SK-N-DZ (cell line): ENCODE results near the gene KSR1.

Source experiments
- DNase-seq: peaks from one replicate; pipeline ENCODE4 v3.0.0-alpha.2; 2015; ENCODE audit warnings: low spot score

Gene KSR1

DNA sequence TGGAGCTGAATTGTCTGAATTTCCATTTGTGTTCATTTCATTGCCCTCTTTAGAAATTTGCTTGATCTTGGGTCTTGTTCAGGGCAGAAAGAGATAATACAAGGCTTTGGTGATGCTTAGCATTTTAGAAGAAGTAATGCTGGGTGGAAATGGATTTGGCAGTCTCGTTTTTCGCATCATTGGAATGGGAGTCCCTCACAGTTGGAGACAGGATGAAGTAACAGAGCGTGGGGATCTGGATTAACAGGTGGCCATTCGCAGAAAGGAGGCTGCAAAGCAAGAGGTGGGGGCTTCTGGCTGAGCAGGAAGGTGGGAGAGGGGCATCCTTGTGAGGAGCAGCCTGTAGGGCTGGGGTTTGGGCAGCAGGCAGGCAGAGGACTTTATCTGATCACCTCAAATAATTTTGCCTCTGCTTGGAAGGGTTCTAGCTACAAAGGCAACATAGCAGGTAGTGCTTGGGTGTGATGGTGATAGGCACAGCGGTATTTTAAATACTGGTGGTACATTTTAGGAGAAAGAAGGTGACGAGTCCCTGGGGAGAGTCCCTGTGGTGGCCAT is 17.0 kb downstream of the KSR1 start:
- DNase-seq = no peak

DNA sequence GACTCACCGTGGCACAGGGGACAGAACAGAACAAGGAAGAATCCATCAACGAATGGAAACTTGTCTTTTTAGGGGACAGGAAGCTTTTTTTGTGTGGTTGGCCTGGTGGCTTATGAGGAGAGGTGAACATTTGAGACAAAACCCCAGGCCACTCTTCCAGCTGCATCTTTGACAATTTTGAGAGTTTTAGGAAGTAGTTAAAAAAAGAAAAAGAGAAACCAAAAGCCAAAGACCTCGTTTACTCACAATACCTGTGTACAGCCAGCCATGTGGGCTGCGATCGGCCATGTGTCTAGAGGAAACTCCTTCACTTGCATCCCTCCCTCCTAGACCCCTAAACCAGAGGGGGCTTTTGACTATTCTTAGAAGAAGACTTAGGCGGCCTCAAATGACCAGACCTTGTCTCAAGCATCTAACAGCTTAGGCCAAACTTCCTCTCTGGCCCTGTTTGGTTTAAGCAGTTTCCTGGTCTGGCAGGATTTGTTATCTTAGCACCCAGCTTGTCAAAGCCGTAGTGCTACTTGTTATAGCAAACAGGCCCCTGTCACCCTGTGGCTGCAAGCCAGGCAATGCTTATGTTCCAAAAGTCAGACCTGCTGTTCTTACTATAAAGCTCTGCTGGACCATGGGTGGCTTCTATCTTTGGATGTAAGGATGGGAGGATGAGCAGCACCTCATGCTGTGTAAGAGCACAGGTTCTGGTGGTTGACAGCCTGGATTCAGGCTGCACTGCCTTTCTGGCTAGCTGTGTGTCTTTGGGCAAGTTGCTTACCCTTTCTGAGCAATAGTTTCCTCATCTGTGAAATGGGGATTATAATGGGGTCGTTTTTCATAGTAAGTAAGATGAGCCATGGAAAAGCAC is 17.7 kb downstream of the KSR1 start:
- no peak for DNase-seq

DNA sequence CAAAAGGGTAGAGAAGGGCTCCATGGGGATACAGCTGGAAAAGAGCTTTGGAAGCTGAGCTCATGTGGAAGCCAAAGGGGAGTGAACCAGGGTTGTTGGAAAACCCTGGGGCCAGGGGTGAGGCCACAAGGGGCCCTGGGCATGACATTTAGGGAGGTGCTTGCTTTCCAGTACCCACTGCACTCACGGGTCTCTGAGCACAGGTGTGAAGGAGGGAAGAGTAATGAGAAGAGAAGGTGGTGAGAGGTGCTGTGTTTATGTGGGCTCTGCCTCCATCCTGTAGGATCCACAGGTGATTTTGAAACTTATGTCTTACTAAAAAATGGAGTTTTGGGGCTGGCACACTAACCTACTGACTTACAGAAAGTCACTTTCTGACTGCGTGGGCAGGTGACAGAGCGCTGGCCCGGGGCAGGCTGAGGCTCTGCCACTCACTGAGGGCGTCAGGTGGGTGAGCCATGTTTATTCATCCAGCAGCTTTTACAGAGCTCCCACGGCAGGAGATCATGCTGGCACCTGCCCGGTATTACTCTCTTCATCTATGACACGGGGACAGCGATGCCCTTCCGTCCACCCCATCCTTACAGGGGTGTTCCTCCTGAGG is 18.9 kb downstream of the KSR1 start:
- no peak for DNase-seq

DNA sequence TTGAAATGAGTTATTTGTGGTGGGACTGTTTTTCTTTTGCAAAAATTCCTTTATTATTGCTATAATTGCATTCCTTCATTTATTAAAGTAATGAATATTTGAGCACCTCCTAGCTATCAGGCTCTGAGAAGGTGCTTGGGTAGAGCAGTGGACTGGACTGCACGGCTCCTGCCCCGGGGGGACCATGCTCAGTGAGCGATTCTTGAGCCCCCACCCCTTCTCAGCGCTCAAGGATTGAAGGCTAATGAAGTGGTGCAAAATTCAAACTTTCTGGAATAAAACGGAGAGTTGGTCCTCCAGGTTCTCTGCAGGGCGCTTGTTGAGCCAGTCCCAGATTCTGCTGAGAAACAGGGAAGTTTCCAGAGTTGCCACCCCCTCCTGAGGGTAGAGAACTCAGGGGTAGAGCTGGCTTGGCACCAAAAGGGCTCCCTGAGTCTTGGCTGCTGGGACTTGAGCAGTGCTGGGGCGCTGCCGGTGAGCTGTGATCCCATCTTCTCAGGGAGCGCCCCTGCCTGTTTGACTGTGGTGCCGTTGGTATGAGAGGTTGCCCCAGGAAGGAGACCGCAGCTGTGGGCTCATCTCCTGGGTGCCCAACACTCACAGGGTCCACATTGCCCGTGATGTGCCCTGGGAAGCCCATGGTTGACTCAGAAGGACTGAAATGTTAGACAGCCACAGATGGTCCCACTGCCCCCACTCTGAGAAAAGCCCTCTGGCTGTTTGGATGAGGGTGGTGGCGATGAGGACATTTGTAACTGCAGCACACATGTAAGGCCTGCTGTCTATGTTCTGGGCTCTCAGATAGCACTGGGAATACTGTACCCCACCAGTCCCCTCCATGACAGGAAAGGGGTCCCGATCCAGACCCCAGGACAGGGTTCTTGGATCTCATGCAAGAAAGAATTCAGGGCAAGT is 20.0 kb downstream of the KSR1 start:
- no peak for DNase-seq

DNA sequence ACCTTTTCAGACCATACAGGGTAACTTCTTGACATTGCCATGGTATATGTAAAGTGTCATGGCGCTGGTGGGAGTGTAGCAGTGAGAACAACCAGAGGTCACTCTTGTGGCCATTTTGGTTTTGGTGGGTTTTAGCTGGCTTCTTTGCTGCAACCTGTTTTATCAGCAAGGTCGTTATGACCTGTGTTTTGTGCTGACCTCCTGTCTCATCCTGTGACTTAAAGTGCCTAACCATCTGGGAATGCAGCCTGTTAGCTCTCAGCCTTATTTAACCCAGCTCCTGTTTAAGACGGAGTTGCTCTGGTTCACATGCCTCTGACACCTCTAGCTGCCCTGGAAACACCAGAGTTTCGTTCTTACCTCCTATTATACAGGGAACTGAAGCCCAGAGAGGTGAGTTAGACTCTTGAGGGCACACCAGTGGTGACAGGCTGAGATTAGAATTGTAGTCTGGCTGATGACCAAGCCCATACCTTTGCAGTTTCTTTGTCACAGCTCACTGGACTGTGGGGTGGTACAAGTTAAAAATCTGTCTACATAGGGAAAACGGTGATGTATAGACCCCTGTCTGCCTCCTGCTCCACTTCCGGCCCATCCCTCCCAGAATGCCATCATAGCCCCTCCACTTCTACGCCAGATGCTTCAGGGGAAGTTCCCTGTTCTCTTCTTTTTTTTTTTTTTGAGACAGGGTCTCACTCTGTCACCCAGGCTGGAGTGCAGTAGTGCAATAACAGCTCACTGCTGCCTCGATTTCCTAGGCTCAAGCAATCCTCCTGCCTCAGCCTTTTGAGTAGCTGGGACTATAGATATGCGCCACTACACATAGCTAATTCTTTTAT is 21.0 kb downstream of the KSR1 start:
- DNase-seq = no peak

DNA sequence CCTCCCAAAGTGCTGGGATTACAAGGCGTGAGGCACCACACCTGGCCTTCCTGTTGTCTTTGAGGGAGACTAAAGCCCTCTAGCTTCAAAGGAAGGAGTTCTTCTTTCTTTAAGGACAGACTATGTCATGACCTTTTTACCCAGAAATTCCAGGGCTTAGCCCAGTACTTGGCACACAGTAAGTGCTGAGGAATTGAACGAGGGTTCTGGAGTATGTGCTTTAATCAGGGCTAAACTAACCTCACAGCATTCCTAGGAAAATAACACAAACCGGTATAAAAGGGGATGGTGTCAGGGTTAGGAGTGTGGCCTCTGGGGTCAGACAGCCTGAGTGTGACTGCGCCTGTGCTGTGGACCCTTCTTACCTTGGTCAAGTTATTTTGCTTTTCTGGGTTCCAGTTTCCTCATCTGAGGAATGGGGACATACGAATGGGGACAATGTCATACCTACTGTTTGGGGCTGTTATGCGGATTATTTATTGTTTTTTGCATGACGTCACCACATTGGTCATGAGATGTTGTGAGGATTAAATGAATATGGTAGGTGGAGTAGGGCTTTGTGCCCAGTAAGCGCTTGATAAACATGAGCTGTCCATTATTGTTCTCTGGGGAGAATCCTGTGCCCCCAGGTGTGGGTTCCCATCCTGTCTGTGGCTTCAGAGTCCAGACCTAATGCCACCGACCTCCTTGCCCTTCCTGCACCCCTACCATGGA is 21.9 kb downstream of the KSR1 start:
- no peak for DNase-seq

DNA sequence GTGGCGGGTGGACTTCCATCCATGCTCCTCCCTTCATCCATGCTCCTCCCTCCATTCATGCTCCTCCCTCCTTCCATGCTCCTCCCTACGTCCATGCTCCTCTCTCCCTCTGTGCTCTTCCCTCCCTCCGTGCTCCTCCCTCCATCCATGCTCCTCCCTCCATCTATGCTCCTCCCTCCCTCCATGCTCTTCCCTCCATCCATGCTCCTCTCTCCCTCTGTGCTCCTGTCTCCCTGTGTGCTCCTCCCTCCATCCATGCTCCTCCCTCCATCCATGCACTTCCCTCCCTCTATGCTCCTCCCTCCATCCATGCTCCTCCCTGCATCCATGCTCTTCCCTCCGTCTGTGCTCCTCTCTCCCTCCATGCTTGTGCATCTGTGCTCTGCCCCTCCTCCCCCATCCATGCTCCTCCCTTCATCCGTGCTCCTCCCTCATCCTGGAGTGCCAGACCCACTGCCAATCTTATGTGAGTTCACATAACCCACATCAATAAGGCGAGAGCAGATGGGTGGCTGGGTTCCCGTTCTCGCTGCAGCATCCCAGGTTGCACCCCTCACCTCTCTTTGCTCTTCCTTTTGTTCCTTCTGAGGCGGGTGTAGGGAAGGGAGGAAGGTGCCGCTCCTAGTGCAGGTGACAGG is 22.8 kb downstream of the KSR1 start:
- DNase-seq = no peak

DNA sequence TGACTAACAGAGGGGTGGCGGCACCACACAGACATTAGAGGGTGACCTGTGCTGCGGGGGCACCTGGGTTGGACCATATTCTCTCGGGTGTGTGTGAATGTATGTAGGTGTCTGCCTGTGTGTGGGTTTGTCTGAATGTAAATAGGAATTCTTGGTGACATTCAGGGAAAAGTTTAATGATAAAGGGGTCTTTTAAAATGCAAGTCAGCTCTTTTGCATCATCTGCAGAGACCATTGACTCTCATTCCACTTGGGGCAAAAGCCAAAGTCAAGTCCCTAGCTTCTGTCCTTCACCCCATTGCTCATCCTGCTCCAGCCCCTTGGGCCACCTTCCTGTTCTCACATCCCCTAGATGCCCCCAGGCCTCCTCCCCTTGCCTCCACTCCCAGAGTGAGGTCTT is 23.6 kb downstream of the KSR1 start:
- DNase-seq = no peak

DNA sequence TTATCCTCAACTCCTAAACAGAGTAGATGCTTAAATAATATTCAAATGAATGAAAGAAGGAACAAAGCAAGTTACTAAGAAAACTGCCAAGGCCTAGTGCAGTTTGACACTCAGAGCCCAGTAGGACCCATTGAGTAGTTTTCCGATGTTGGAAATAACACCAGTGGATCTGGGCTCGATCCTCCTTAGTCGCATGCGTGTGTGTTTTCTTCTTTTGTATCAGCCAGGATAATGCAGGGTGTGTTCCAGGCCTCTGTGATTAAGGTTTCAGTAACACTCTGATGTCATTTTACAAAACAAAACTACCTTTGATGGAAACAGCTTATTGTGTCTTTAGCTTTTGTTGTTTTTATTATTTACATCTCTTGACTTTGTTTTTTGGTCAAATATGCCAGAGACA is 24.5 kb downstream of the KSR1 start:
- DNase-seq = no peak

DNA sequence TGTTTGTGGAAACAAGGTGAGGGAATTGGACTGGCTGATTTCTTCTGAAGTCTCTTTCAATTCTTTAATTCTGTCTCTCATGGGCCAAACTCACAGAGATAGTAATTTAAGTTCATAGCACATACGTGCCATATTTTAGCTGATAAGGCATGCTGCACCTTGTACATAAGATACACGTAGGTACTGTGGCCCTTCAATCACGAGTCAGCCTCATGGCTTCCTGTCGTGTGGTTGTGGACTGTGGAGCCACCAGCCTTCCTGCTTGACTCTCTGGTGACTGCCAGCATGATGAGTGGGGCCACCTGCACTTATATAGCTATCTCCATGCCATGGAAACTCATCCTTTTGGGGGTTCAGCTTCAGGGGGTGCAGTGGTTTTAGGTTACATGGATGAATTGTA is 25.1 kb downstream of the KSR1 start:
- DNase-seq = no peak

DNA sequence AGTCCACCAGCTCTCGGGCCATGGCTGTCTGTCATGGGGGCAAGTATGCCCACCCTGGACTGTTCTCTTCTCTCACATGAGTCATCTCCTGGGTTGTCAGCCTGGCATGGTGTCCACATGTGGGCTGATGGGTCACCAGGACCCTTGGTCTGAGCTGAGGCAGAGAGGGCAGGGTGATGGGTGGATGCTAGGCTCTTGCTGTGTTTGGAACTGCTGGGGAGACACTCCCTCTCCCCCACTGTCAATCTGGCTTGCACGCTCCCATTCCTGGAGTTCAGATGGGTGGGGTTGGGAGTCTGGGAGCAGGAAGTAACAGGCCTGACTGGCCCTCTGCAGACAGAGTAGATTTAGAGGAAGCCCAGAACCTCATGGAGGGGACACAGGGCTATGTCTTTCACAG is 28.9 kb downstream of the KSR1 start:
- DNase-seq = no peak

DNA sequence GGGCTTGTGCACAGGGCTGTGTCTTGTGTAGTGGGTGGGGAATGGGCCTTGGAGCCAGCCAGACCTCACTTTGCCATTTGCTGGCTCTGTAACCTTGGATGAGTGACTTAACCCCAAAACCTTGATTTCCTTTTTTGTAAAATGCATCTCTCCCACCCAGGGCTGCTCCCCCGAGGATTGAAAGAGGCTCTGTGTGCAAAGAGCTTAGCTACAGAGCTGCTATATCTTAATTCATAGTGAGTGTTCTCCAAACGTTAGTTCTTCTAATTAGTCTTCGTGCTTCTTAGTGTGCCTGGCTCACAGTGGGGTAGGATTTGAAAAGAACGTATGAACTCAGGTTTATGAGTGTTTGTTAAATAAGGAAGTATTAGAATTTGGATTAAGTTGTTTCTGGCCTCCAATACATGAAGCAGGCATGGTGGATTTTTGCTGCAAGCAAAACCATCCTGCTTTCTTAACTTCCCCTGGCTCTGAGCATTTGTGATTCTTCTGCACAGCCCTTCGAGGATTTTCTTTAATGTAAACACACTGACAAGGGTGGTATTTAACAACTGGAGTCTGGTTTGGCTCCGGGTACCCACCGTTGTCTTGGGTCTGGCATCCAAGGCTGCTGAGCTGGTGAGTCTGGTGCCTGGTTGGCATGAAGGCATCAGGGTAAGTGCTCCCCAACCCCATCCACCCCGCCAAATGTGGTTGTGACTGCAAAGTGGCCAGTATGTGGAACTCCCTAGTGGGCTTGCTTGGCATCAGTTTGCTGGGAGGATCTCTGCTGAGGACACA is 29.7 kb downstream of the KSR1 start:
- no peak for DNase-seq

DNA sequence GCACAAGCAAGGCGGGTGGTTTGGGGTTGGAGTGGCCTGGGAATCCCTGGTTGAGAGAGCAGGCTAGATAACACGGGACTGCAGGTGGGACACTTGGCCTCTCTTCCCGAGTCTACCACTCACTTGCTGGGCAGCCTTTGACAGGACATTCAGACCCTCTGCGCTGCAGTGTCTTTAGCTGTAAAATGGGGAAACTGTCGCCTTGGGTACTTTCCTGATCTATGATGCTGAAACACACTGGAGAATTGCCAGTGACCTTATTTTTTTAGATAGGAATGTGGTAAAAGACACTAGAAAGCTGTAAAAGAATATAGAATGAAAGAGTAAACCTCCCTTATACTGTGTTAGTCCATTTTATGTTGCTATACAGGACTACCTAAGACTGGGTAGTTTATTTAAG is 30.5 kb downstream of the KSR1 start:
- no peak for DNase-seq

DNA sequence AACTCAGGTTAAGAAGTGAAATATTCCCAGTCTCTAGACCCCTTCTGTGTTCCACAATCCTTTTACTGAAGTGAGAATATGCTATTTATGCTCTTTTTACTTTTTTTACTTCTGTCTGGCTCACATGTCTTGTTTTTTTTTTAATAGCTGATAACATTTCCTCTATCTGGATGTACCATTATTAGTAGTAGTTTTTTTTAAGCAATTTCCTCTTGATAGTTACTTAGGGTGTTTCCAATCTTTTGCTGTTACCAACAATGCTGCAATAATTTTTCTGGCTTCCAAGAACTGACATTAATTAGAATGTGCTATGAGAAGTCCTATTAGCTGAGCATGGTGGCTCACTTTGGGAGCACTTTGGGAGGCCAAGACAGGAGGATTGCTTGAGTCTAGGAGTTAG is 32.0 kb downstream of the KSR1 start:
- no peak for DNase-seq

DNA sequence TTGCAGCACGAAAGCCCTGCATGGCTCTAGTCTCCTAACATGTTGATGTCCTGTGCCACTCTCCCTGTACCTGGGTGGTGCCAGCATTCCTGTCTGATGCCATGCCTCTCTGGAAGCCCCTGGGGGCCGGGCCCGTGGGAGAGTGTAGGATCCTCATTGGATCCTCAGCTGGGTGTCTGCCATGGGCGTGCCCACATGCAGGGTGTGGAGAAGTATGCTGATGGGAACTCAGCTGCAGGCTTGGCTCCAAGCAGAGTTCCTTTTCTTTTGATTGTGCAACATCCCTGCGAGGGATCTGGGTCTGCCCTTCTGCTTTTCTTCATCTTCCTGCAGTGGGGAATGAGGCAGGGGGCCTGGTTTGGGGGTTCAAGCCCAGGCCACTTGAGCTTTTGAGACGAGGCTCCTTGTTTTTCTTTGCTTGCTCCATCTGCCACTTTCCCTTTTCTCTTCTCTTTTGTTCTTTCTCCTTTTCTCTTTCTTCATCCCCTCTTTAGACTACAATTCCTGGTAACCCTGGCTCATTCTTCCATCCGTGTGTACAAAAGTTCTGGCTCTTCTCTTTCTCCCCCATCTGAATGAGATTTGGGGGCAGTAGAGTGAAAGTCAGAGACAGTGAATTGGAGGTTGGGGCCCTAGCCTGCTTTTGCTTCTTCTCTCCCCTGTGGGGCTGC is 32.9 kb downstream of the KSR1 start:
- DNase-seq = no peak

DNA sequence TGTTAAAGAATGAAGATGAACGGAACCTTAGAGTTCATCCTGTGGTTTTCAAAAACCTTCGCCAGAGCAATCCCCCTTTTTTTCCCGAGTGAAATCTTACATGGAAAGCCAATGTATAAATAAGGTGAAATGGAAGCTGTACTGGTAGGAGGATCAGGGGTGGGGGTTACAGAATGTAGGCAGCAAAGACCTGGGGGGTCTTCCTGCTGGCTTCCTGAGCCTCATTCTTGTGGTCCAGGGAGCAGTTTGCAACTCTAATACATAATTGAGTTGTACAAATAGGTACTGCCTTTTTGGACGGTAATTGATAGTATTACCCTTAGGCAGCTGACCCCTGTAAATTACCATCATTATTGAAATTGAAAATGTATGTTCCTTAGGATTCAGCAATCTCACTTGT is 34.1 kb downstream of the KSR1 start:
- no peak for DNase-seq

DNA sequence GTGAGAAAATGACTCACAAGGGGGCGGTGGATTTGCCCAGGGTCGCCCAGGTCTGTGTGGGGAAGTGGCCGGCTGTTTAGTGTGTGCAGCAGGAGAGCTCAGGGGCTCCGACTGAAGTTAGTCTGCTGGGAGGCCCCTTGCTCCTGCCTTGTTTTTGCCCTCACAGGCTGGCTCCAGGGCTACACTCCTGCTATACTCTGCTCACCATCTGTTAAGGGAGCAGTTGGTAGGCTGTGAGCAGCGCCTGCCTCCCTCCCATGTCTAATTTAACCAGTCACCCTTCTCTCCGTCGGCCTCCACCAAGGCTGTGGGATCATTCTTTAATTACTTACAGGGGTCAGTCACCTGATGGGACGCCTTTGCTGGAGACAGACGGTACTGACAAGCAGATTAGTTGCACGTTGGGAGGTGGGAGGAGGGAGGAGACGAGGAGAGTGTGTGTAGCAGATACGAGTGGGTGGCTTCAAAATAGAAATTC is 35.5 kb downstream of the KSR1 start:
- peak; percentile 25 for DNase-seq

DNA sequence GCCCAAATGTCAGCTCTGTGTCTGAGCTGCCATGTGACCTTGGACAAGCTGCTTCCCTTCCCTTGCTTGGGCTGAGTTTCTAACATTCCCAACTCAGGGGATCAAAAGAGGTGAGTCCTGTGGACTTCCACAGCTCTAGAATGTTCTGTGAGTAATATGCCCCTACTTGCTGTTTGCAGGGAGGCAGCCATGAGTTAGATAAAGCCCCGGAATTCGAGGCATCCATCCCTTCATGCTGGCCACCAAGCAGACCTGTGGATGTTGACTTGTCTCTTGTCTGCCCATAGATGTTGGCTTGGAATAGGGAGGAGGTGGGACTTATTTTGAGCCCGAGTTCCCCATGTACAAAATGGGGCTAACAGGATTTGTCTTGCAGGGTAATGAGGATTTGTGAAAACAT is 36.2 kb downstream of the KSR1 start:
- no peak for DNase-seq
